Erythroblast (primary cell): ENCODE measurements around the gene PC.
"Not testable (repeated sequence)": the region's sequence is repeated elsewhere in the genome, so short reads cannot be mapped to it uniquely, and the experiment has no call there.

Experiments
- DNase-seq, 2 experiments: peaks; one replicate each; lab custom pipeline; 2025; lab: John Stamatoyannopoulos, UW
- GATA1 ChIP-seq: IDR thresholded peaks from 2 replicates; pipeline ENCODE4 v1.6.1; 2011; ENCODE audit warnings: low read depth, mild to moderate bottlenecking, control low read depth, low read length, moderate library complexity
- POLR2A ChIP-seq: IDR thresholded peaks from 2 replicates; pipeline ENCODE4 v1.6.1; 2011; ENCODE audit warnings: mild to moderate bottlenecking, low read length

The PC gene

GRCh38 chr11:66834943-66835342 lies 123.2 kb downstream of the PC start:
- peak; percentile 57 to 75 for DNase-seq
- TF ChIP-seq POLR2A (no peak), GATA1 (no peak)

- no peak for TF ChIP-seq GATA1
- TF ChIP-seq POLR2A: no peak
- no peak for DNase-seq
Observed at GRCh38 chr11:66834539-66834845, 123.7 kb downstream of the PC start.

- DNase-seq: not testable (repeated sequence)
Observed at GRCh38 chr11:66824573-66824972, 133.6 kb downstream of the PC start.

- TF ChIP-seq POLR2A: no peak
- no peak for TF ChIP-seq GATA1
- DNase-seq: no peak
Observed at GRCh38 chr11:66823700-66824099, 134.5 kb downstream of the PC start.

GRCh38 chr11:66820901-66821300 lies 137.3 kb downstream of the PC start:
- DNase-seq: no peak
- TF ChIP-seq GATA1: no peak
- no peak for TF ChIP-seq POLR2A

GRCh38 chr11:66820381-66820780 lies 137.8 kb downstream of the PC start:
- TF ChIP-seq GATA1: no peak
- no peak for TF ChIP-seq POLR2A
- DNase-seq: no peak

- DNase-seq: no peak
- no peak for TF ChIP-seq POLR2A
Observed at GRCh38 chr11:66818231-66818955, 139.8 kb downstream of the PC start.

- TF ChIP-seq POLR2A: no peak
- TF ChIP-seq GATA1: no peak
- DNase-seq: no peak
Observed at GRCh38 chr11:66815646-66816045, 142.5 kb downstream of the PC start.

- DNase-seq: no peak
- TF ChIP-seq POLR2A (no peak), GATA1 (no peak)
Observed at GRCh38 chr11:66814678-66815077, 143.5 kb downstream of the PC start.

GRCh38 chr11:66810576-66811185 lies 147.5 kb downstream of the PC start:
- TF ChIP-seq GATA1: no peak
- no peak for TF ChIP-seq POLR2A

GRCh38 chr11:66809592-66809991 lies 148.6 kb downstream of the PC start:
- TF ChIP-seq POLR2A (no peak), GATA1 (no peak)
- DNase-seq: no peak

More at GRCh38 chr11:66810576-66811185, 147.5 kb downstream of the PC start:
- DNase-seq: no peak

GRCh38 chr11:66800720-66801428 lies 157.3 kb downstream of the PC start:
- DNase-seq: no peak
- TF ChIP-seq POLR2A (no peak), GATA1 (no peak)

GRCh38 chr11:66799815-66800214 lies 158.4 kb downstream of the PC start:
- DNase-seq: not testable (repeated sequence)
